Body of pancreas (tissue), 4 donors: ENCODE measurements around the gene CEACAM19. TPM values are rescaled to one million over a fixed set of nuclear protein-coding genes. Genes with fewer than 3 reads are reported as not detected.

Source experiments
- ATAC-seq: fragments of 150-250 bp; one replicate; pipeline ENCODE4 v1.9.1; 2016
- DNase-seq, 4 donors: peaks; one replicate each; pipeline ENCODE4 v3.0.0-alpha.2; 2019
- H3K27ac ChIP-seq, 4 donors: fragments of 200-600 bp; sonication (generic); 1 replicate in 3 of 4; 2 replicates in 1 of 4; pipeline versions ENCODE4 v1.5.1 to v1.6.1; 2016 to 2019; ENCODE audit warnings: mild to moderate bottlenecking in 1 of 4, mixed read lengths in 1 of 4, moderate library complexity in 1 of 4
- H3K27me3 ChIP-seq, 2 donors: fragments of 200-600 bp; sonication (generic); one replicate each; pipeline ENCODE4 v1.6.0; 2016; ENCODE audit warnings: mild to moderate bottlenecking in 1 of 2
- H3K36me3 ChIP-seq, 2 donors: fragments of 200-600 bp; sonication (generic); replicated peaks in 1 of 2; 2 replicates each; pipeline ENCODE4 v1.5.1; 2016; ENCODE audit warnings: low read depth in 2 of 2; ENCODE audit not compliant: insufficient read depth in 1 of 2
- H3K4me1 ChIP-seq: fragments of 200-600 bp; sonication (generic); one replicate; pipeline ENCODE4 v1.6.0; 2016
- H3K4me3 ChIP-seq, 2 donors: fragments of 200-600 bp; sonication (generic); 1 replicate in 1 of 2; 2 replicates in 1 of 2; pipeline ENCODE4 v1.5.1; 2016 to 2019
- H3K9me3 ChIP-seq, 3 donors: fragments of 200-600 bp; sonication (generic); 1 replicate in 2 of 3; 2 replicates in 1 of 3; pipeline ENCODE4 v1.5.1; 2016
- POLR2A ChIP-seq, 3 donors: fragments of 450-650 bp; IDR thresholded peaks; one replicate each; pipeline ENCODE4 v1.6.1; 2016; ENCODE audit warnings: antibody characterized with exemption in 3 of 3, mild to moderate bottlenecking in 2 of 3
- WGBS, 2 donors: methylation state at CpG; one replicate each; pipeline ENCODE4 v1.1.5; 2017; 5-methylcytosine and 5-hydroxymethylcytosine counted together
- intact Hi-C: fragments of 100-400 bp; cut with DNase I; formaldehyde crosslinking; loops from one replicate; pipeline ENCODE4 v1.15.1; 2023
- total RNA-seq, 2 donors: library from RNA; depleted of rRNA; stranded (reverse); fragments of >200 nt; gene quantifications; one replicate each; pipeline ENCODE4 v1.1.0, GENCODE V29; 2016
- TF ChIP-seq, protein P1 (sequence below), 7 experiments: fragments of 450-650 bp in 4 of 7; fragments of 200-600 bp in 3 of 7; sonication (generic) in 3 of 7; IDR thresholded peaks; one replicate each; pipeline ENCODE4 v1.5.1; 2016 to 2019; ENCODE audit warnings: antibody characterized with exemption in 7 of 7

The CEACAM19 gene
- total RNA-seq, 2 donors from 2014 or later: 3.9 to 5.3 TPM

DNA sequence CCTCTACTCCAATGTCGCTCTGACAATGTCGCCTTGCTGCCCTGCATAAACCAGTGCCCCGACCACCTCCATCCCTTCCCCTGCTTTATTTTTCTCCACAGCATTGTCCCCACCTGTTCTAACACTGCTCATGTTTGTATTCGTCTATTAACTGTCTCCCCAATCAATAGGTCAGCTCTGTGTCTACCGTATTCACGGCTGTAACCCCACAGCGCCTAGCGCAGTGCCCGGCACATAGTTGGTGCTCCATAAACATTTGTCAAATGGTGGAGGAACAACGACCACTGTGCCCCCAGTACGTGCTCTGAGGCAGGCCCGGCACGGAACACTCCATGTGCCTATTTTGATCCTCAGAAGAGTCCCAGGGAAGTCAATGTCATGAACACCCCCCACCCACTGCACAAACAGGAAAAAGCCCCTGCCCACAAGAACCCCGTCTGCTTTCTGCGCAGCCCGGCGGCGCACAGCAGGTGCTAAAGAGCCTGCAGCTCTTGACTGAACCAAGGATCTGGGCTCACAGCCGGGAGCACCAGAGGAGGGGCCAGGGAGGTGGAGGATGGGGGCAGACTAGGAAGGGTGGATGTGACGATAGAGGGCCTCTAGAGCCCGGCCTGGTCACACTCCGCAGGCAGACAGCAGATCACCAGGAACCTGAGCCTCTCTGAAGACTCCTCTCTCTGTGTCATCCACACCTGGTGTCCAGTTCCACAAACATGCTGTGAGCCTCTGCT lies 25.8 kb downstream of the CEACAM19 start:
- intact Hi-C loops: no loop called here
- ATAC-seq: peak; percentile 49
- peak; percentile 69 to 88 (median 80) for DNase-seq
- H3K4me1 ChIP-seq: peaks cover 67% of the 10 kb centered on the region
- WGBS, 2 donors: 41 to 43% methylated on average over 18 to 22 of the region's 22 CpGs
- no peaks in the 10 kb centered on the region for H3K27me3 ChIP-seq
- no peaks in the 10 kb centered on the region for H3K9me3 ChIP-seq
- H3K4me3 ChIP-seq: no peak overlapping the region
- TF ChIP-seq POLR2A (IDR thresholded peaks at IDR 0.05): peak; percentile 50 to 56 (median 52)
- TF ChIP-seq, protein P1, sequence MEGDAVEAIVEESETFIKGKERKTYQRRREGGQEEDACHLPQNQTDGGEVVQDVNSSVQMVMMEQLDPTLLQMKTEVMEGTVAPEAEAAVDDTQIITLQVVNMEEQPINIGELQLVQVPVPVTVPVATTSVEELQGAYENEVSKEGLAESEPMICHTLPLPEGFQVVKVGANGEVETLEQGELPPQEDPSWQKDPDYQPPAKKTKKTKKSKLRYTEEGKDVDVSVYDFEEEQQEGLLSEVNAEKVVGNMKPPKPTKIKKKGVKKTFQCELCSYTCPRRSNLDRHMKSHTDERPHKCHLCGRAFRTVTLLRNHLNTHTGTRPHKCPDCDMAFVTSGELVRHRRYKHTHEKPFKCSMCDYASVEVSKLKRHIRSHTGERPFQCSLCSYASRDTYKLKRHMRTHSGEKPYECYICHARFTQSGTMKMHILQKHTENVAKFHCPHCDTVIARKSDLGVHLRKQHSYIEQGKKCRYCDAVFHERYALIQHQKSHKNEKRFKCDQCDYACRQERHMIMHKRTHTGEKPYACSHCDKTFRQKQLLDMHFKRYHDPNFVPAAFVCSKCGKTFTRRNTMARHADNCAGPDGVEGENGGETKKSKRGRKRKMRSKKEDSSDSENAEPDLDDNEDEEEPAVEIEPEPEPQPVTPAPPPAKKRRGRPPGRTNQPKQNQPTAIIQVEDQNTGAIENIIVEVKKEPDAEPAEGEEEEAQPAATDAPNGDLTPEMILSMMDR (IDR thresholded peaks at IDR 0.05): no peak
- peak overlapping the region; percentile 84 to 97 (median 94) for H3K27ac ChIP-seq
- H3K36me3 ChIP-seq: no peaks in the 10 kb centered on the region

GRCh38 chr19:44697670-44698034 lies 26.4 kb downstream of the CEACAM19 start:
- Histone ChIP-seq H3K27ac (peak overlapping the region; percentile 84 to 97 (median 94)), H3K36me3 (no peaks in the 10 kb centered on the region), H3K27me3 (no peaks in the 10 kb centered on the region), H3K4me1 (peaks cover 62% of the 10 kb centered on the region), H3K9me3 (no peaks in the 10 kb centered on the region), H3K4me3 (no peak overlapping the region)
- TF ChIP-seq, protein P1 (IDR thresholded peaks at IDR 0.05): no peak
- TF ChIP-seq POLR2A (IDR thresholded peaks at IDR 0.05): no peak
- ATAC-seq (no peak), DNase-seq (peak in 2 of 4 donors; percentile 34 to 41)
- intact Hi-C loops: no loop called here
- WGBS, 2 donors: 59 to 64% methylated on average over 3 to 4 of the region's 4 CpGs

DNA sequence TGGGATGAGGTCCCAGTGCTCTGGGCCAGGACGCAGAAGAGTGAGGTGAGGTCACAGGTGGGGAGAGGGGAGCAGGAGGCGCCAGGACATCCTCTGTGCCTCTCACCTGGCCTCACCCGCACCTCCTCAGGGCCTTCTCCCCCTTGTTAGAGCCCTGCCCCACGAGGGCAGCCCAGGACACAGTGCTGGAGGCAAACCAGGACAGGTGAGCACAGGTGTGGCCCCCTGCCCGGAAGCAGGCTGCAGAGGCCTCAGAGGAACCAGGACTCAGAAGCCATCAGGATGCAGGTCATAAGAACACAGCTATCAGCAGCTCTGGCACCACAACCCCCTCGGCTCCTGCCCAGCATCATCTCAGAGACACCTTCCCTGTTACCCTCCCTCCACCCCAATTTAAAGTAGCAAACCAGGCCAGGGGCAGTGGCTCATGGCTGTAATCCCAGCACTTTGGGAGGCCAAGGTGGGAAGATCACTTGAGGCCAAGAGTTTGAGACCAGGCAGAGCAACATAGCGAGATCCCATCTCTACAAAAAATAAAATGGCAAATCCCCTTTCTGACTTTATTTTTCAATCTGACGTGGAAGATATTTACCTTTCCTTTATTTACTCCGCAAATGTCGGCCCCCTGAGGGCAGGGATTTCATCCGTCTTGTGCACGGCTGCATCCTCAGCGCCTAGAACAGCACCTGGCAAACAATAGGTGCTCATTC lies 27.4 kb downstream of the CEACAM19 start, which contains the start of gene CEACAM16:
Gene CEACAM16 (plus strand): TSS at position 660 of the 710 bp plus-strand sequence. CDS start 2,306 bp downstream, outside the sequence.
- Histone ChIP-seq H3K4me1 (peaks cover 52% of the 10 kb centered on the region), H3K36me3 (no peaks in the 10 kb centered on the region), H3K27ac (peak within 1 kb of the TSS; percentile 84 to 97 (median 94)), H3K27me3 (no peaks in the 10 kb centered on the region), H3K9me3 (no peaks in the 10 kb centered on the region), H3K4me3 (no peak within 1 kb of the TSS)
- 64 to 84% methylated on average over 7 to 13 of the region's 13 CpGs for WGBS, 2 donors
- DNase-seq (peak in 3 of 4 donors; percentile 53 to 65 (median 64)), ATAC-seq (peak; percentile 19)
- intact Hi-C loops: no loop called here
- TF ChIP-seq, protein P1 (IDR thresholded peaks at IDR 0.05): no peak
- TF ChIP-seq POLR2A (IDR thresholded peaks at IDR 0.05): no peak

DNA sequence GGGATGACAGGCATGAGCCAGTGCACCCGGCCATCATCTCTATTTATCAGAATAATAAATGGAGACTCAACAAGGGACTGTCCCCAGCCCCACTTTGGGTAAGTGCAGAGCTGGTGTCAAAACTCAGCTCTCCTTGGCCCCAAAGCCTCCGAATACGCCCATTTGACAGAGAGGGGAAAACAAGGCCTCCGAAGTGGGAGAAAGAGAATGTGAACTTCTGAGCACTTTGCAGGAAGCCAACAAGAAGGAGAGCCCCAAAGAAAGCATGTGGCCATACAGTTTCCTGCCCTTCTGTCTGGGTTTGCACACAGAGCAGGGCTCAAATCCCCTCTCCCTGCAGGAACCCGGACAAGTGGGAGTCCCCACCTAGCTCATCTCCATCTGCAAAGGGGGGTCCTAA lies 29.3 kb downstream of the CEACAM19 start:
- no peak for TF ChIP-seq POLR2A (IDR thresholded peaks at IDR 0.05)
- TF ChIP-seq, protein P1 (IDR thresholded peaks at IDR 0.05): no peak
- H3K27me3 ChIP-seq: no peaks in the 10 kb centered on the region
- H3K4me1 ChIP-seq: peaks cover 33% of the 10 kb centered on the region
- 92 to 96% methylated on average over 5 of the region's 5 CpGs for WGBS, 2 donors
- H3K27ac ChIP-seq: no peak overlapping the region
- no peaks in the 10 kb centered on the region for H3K36me3 ChIP-seq
- ATAC-seq (no peak), DNase-seq (no peak)
- no peaks in the 10 kb centered on the region for H3K9me3 ChIP-seq
- no peak overlapping the region for H3K4me3 ChIP-seq
- intact Hi-C loops: no loop called here
